Uterus (tissue), 4 donors: ENCODE data around the gene ELMO1. TPM values are rescaled to one million over a fixed set of nuclear protein-coding genes. Genes with fewer than 3 reads are reported as not detected.

Source experiments
- DNase-seq, 2 donors: peaks; one replicate each; pipeline ENCODE4 v3.0.0-alpha.2; 2019 to 2020
- H3K27ac ChIP-seq, 2 donors: fragments of 200-600 bp; sonication (generic); 1 replicate in 1 of 2; 2 replicates in 1 of 2; pipeline ENCODE4 v1.5.1; 2016 to 2018
- H3K27me3 ChIP-seq, 2 donors: fragments of 200-600 bp; sonication (generic); one replicate each; pipeline ENCODE4 v1.5.1; 2018 to 2019; ENCODE audit warnings: control low read depth in 1 of 2
- H3K36me3 ChIP-seq, 2 donors: fragments of 200-600 bp; sonication (generic); one replicate each; pipeline ENCODE4 v1.5.1; 2019; ENCODE audit warnings: control low read depth in 1 of 2
- H3K4me1 ChIP-seq, 2 donors: fragments of 200-600 bp; sonication (generic); one replicate each; pipeline ENCODE4 v1.5.1; 2018 to 2019; ENCODE audit warnings: control low read depth in 1 of 2
- H3K4me3 ChIP-seq, 2 donors: fragments of 200-600 bp; sonication (generic); 1 replicate in 1 of 2; 2 replicates in 1 of 2; pipeline ENCODE4 v1.5.1; 2018 to 2019; ENCODE audit warnings: mild to moderate bottlenecking in 1 of 2
- H3K9me3 ChIP-seq, 2 donors: fragments of 200-600 bp; sonication (generic); one replicate each; pipeline ENCODE4 v1.5.1; 2019; ENCODE audit warnings: control low read depth in 1 of 2
- CTCF ChIP-seq, 4 experiments: fragments of 200-600 bp in 2 of 4; fragments of 450-650 bp in 2 of 4; sonication (generic) in 2 of 4; IDR thresholded peaks; one replicate each; pipeline ENCODE4 v1.5.1; 2016 to 2019; ENCODE audit warnings: antibody characterized with exemption in 4 of 4, mild to moderate bottlenecking in 2 of 4, moderate library complexity in 1 of 4
- POLR2A ChIP-seq, 2 donors: fragments of 450-650 bp; IDR thresholded peaks; one replicate each; pipeline ENCODE4 v1.6.1; 2016; ENCODE audit warnings: antibody characterized with exemption in 2 of 2, mild to moderate bottlenecking in 1 of 2, moderate library complexity in 1 of 2
- intact Hi-C: fragments of 100-400 bp; cut with DNase I; formaldehyde crosslinking; loops from one replicate; pipeline ENCODE4 v1.15.1; 2023; ENCODE audit warnings: low total_unique reads
- total RNA-seq, 4 donors: library from RNA; depleted of rRNA in 3 of 4; stranded (reverse); fragments of >200 nt in 3 of 4; gene quantifications; one replicate each; pipeline versions ENCODE4 v1.1.0 to v1.2.4, GENCODE V29; 2014 to 2023
- donor health status: DM: yes; HTN: yes; CAD: no.

Gene ELMO1
- total RNA-seq, 4 donors from 2014 or later, result 37.9 to 64.7 (median 55.5) TPM

DNA sequence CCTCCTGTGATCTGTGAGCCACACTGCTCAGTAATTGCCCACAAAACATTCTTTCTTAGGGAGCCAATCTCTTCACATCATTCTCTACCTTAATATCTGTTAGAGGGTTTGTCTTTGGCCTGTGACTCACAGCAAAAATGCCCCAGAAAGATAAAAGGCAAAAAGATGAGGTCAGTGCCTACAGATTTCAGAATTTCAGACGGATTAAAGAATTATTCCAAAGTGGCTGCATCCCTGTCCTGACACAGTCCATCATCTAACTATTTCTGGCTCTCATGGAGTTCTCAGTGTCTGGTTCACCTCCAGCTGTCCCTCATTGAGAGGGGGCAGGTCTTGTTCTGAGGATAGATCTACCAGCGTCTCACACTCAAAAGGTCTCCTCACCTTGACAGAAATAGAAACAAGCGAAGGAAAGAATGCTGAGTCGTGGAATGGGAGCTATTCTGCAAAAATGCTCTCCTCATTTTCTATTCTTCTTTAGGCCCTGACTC is 585.8 kb downstream of the ELMO1 start:
- Histone ChIP-seq H3K4me3 (no peak overlapping the region), H3K27ac (no peak overlapping the region), H3K4me1 (no peaks in the 10 kb centered on the region), H3K36me3 (no peaks in the 10 kb centered on the region), H3K9me3 (no peaks in the 10 kb centered on the region), H3K27me3 (no peaks in the 10 kb centered on the region)
- no peak for TF ChIP-seq CTCF (IDR thresholded peaks at IDR 0.05)
- TF ChIP-seq POLR2A (IDR thresholded peaks at IDR 0.05), result no peak
- no peak for DNase-seq
- intact Hi-C loops, result no loop called here

- TF ChIP-seq POLR2A (IDR thresholded peaks at IDR 0.05), result no peak
- no peak for TF ChIP-seq CTCF (IDR thresholded peaks at IDR 0.05)
- no peak for DNase-seq
- no peaks in the 10 kb centered on the region for H3K9me3 ChIP-seq
- H3K27ac ChIP-seq, result no peak overlapping the region
- no peaks in the 10 kb centered on the region for H3K27me3 ChIP-seq
- H3K36me3 ChIP-seq, result no peaks in the 10 kb centered on the region
- intact Hi-C loops, result no loop called here
- H3K4me3 ChIP-seq, result no peak overlapping the region
- no peaks in the 10 kb centered on the region for H3K4me1 ChIP-seq
Measured at GRCh38 chr7:36861656-36862055, 587.0 kb downstream of the ELMO1 start.

- intact Hi-C loops, result no loop called here
- DNase-seq, result no peak
- Histone ChIP-seq H3K27me3 (no peaks in the 10 kb centered on the region), H3K36me3 (no peaks in the 10 kb centered on the region), H3K27ac (no peak overlapping the region), H3K4me3 (no peak overlapping the region), H3K4me1 (no peaks in the 10 kb centered on the region), H3K9me3 (no peaks in the 10 kb centered on the region)
- no peak for TF ChIP-seq CTCF (IDR thresholded peaks at IDR 0.05)
- no peak for TF ChIP-seq POLR2A (IDR thresholded peaks at IDR 0.05)
Measured at GRCh38 chr7:36860681-36861080, 588.0 kb downstream of the ELMO1 start.

- Histone ChIP-seq H3K4me3 (no peak overlapping the region), H3K9me3 (no peaks in the 10 kb centered on the region), H3K27ac (no peak overlapping the region), H3K36me3 (no peaks in the 10 kb centered on the region), H3K4me1 (no peaks in the 10 kb centered on the region), H3K27me3 (no peaks in the 10 kb centered on the region)
- TF ChIP-seq POLR2A (IDR thresholded peaks at IDR 0.05) (no peak), CTCF (IDR thresholded peaks at IDR 0.05) (no peak)
- no peak for DNase-seq
- intact Hi-C loops, result no loop called here
Measured at GRCh38 chr7:36855330-36855729, 593.3 kb downstream of the ELMO1 start.

DNA sequence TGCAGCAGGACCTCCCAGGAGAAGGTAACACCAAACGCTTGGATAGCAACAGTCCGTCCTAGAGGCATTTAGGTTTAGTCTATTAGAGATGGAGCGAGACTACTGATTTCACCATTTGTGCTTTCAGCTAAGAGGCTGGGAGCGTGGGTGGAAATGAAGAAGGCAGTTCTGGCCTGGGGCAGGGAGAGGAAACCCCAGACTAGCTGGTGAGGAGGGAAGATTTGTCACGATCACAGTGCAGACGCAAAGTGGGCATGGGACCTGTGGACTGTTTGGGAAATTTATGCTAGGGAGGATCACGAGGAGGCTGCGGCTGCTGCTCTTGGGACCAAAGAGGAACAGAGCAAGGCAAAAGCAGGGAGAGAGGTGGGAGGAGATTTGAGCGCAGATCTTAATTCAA is 594.0 kb downstream of the ELMO1 start:
- Histone ChIP-seq H3K36me3 (no peaks in the 10 kb centered on the region), H3K4me1 (no peaks in the 10 kb centered on the region), H3K4me3 (no peak overlapping the region), H3K27me3 (no peaks in the 10 kb centered on the region), H3K9me3 (no peaks in the 10 kb centered on the region), H3K27ac (no peak overlapping the region)
- DNase-seq, result no peak
- no peak for TF ChIP-seq CTCF (IDR thresholded peaks at IDR 0.05)
- no peak for TF ChIP-seq POLR2A (IDR thresholded peaks at IDR 0.05)
- intact Hi-C loops, result no loop called here
